Kidney epithelial cell (primary cell): Measurements from ENCODE around the gene FAH. TPM values are rescaled to one million over a fixed set of nuclear protein-coding genes. Genes with fewer than 3 reads are reported as not detected.
"Not testable (repeated sequence)": the region's sequence is repeated elsewhere in the genome, so short reads cannot be mapped to it uniquely, and the experiment has no call there.

ENCODE experiments used
- DNase-seq: peaks from one replicate; pipeline ENCODE4 v3.0.0-alpha.2; 2010; ENCODE audit warnings: low read depth
- H3K27me3 ChIP-seq: 2 replicates; pipeline ENCODE4 v1.6.0; 2011; ENCODE audit warnings: low read length; ENCODE audit not compliant: control insufficient read depth, insufficient read depth
- H3K36me3 ChIP-seq: 2 replicates; pipeline ENCODE4 v1.5.1; 2011; ENCODE audit warnings: low read length; ENCODE audit not compliant: control insufficient read depth, insufficient read depth
- H3K4me3 ChIP-seq: 2 replicates; pipeline ENCODE4 v1.5.1; 2011; ENCODE audit warnings: low read depth, mild to moderate bottlenecking, control low read depth, low read length
- CTCF ChIP-seq: IDR thresholded peaks from 2 replicates; pipeline ENCODE4 v1.5.1; 2011; ENCODE audit warnings: mild to moderate bottlenecking, moderate library complexity, low read length, control low read depth, inconsistent platforms; ENCODE audit not compliant: insufficient read depth, poor library complexity, severe bottlenecking
- total RNA-seq: library from RNA; depleted of rRNA; stranded (reverse); fragments of >200 nt; gene quantifications from 2 replicates; pipeline ENCODE4 v1.2.3, GENCODE V29; 2015

The FAH gene
- total RNA-seq, 1 donor from 2014 or later, result 21.1 TPM

DNA sequence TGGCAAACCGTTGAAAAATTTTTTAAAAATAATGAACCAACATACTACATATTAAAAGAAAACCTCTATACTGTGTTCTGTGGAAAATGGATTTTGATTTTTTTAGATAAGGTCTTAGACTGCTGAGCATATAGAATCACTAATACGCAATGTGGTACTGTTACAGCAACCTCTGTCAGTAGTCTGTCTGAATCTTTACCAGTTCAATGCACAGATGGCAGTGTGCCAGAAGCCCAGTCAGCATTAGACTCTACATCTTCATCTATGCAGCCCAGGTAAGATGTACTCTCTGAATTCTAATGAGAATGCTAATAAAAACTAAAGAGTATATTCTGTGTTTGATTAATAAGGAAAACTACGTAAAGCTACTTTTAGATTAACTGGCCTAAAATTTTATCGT, 31.3 kb upstream of the FAH start:
- Histone ChIP-seq H3K36me3 (no peaks in the 10 kb centered on the region), H3K4me3 (no peak overlapping the region), H3K27me3 (no peaks in the 10 kb centered on the region)
- DNase-seq, result no peak
- TF ChIP-seq CTCF, result no peak

GRCh38 chr15:80123034-80123433, 29.8 kb upstream of the FAH start:
- no peak overlapping the region for H3K4me3 ChIP-seq
- DNase-seq, result no peak
- no peaks in the 10 kb centered on the region for H3K27me3 ChIP-seq
- TF ChIP-seq CTCF, result no peak
- H3K36me3 ChIP-seq, result no peaks in the 10 kb centered on the region

DNA sequence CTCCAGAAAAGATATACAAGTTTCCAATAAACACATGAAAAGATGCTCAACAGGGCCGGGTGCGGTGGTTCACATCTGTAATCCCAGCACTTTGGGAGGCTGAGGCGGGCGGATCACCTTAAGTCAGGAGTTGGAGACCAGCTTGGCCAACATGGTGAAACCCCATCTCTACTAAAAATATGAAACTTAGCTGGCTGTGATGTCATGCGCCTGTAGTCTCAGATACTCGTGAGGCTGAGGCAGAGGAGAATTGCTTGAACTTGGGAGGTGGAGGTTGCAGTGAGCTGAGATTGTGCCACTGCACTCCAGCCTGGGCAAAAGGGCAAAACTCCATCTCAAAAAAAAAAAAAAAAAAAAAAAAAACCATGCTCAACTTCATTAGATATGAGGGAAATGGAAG, 25.5 kb upstream of the FAH start:
- H3K36me3 ChIP-seq, H3K27me3 ChIP-seq, H3K4me3 ChIP-seq, DNase-seq: not testable (repeated sequence)

DNA sequence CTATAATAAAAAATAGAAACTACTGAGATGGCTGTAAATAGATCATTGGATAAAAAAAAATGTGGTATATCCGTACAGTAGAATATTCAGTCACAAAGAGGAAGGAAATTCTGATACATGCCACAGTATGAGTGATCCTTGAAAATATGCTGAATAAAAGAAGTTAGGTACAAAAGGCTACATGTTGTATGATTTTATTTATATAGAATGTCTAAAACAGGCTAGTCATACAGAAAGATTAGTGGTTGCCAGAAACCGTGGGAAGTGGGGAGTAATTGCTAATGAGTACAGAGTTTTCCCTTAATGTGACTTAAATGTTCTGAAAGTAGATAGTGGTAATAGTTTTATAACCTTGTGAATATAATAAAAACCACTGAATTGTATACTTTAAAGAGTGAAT, 24.9 kb upstream of the FAH start:
- H3K4me3 ChIP-seq, result no peak overlapping the region
- H3K36me3 ChIP-seq, result no peaks in the 10 kb centered on the region
- no peak for DNase-seq
- no peaks in the 10 kb centered on the region for H3K27me3 ChIP-seq
- TF ChIP-seq CTCF, result no peak

GRCh38 chr15:80132382-80132781, 20.4 kb upstream of the FAH start:
- no peaks in the 10 kb centered on the region for H3K36me3 ChIP-seq
- DNase-seq, result no peak
- TF ChIP-seq CTCF, result no peak

DNA sequence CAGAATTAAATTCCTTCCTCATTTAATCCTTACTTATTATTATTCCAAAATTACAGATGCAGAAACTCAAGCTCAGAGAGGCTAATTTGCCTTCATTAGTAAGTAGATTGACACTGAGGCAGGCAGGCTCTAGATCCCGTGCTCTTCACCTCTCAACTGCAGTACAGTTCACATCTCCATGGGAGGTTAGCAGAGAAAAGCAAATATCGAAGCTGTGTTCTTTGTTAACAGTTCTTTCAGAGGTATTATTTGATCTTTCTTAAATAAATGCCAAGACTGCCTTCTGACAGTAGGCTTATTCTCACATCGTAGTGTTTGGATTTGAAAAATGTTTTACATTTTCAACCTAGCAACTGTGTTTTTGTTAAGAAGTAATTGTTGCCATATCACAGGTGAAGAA, 15.9 kb upstream of the FAH start:
- no peak for TF ChIP-seq CTCF
- Histone ChIP-seq H3K27me3 (no peaks in the 10 kb centered on the region), H3K4me3 (no peak overlapping the region), H3K36me3 (no peaks in the 10 kb centered on the region)
- DNase-seq, result no peak

More at GRCh38 chr15:80132382-80132781, 20.4 kb upstream of the FAH start:
- no peaks in the 10 kb centered on the region for H3K27me3 ChIP-seq
- H3K4me3 ChIP-seq, result no peak overlapping the region

DNA sequence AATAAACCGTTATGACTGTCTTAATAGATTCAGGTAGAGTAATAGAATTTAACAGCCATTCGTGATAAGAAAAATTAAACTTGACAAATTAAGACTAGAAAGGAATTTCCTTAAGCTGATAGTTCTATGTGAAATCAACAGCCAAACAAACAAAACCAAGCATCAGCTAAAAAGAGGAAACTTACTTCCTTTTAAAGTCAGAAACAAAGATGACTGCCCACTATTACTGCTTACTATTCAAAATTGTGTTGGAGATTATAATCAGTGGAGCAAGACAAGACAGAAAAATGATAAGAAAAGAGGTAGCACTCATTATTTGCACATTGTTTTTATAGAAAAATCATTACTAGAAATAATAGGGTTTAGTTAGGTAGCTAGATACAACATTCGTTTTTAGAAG, 13.8 kb upstream of the FAH start:
- DNase-seq, result no peak
- no peak overlapping the region for H3K4me3 ChIP-seq
- no peaks in the 10 kb centered on the region for H3K27me3 ChIP-seq
- TF ChIP-seq CTCF, result no peak
- H3K36me3 ChIP-seq, result no peaks in the 10 kb centered on the region
